Keratinocyte (primary cell): ENCODE results near the gene KCNS3. TPM values are rescaled to one million over a fixed set of nuclear protein-coding genes. Genes with fewer than 3 reads are reported as not detected.

Experiments used
- DNase-seq: peaks from one replicate; pipeline ENCODE4 v3.0.0-alpha.2; 2011; ENCODE audit warnings: low read depth, missing footprints, low spot score
- FAIRE-seq: peaks from 2 replicates; lab custom pipeline; 2011; peaks lifted over from hg19 to GRCh38; lab: Jason Lieb, UNC
- H2AFZ ChIP-seq: 2 replicates; pipeline ENCODE4 v1.6.0; 2012; ENCODE audit warnings: low read length, control low read depth, inconsistent platforms; ENCODE audit not compliant: control insufficient read depth
- H3K27ac ChIP-seq: 2 replicates; pipeline ENCODE4 v1.5.1; 2011; ENCODE audit warnings: low read length; ENCODE audit not compliant: control insufficient read depth, insufficient read depth
- H3K27me3 ChIP-seq: 3 replicates; pipeline ENCODE4 v1.6.0; 2011; ENCODE audit warnings: low read length; ENCODE audit not compliant: control insufficient read depth, insufficient read depth; ENCODE audit errors: extremely low read depth
- H3K36me3 ChIP-seq, 2 experiments: 2 replicates in 1 of 2; 3 replicates in 1 of 2; pipeline ENCODE4 v1.5.1; 2011; ENCODE audit warnings: low read length in 2 of 2, mild to moderate bottlenecking in 1 of 2; ENCODE audit not compliant: control insufficient read depth in 2 of 2, insufficient read depth in 2 of 2; ENCODE audit errors: extremely low read depth in 1 of 2
- H3K4me1 ChIP-seq: 3 replicates; pipeline ENCODE4 v1.5.1; 2011; ENCODE audit warnings: low read length; ENCODE audit not compliant: control insufficient read depth, insufficient read depth; ENCODE audit errors: extremely low read depth
- H3K4me2 ChIP-seq: 3 replicates; pipeline ENCODE4 v1.6.0; 2011; ENCODE audit warnings: low read depth, low read length; ENCODE audit not compliant: control insufficient read depth, insufficient read depth; ENCODE audit errors: extremely low read depth
- H3K4me3 ChIP-seq, 3 experiments: fragments of 200-600 bp in 1 of 3; sonication (generic) in 1 of 3; 2 replicates in 2 of 3; 3 replicates in 1 of 3; pipeline ENCODE4 v1.5.1; 2011 to 2016; ENCODE audit warnings: low read length in 3 of 3, mild to moderate bottlenecking in 3 of 3, control low read depth in 2 of 3, inconsistent platforms in 1 of 3, low read depth in 1 of 3, mixed read lengths in 1 of 3, mixed run types in 1 of 3, moderate library complexity in 1 of 3; ENCODE audit not compliant: control insufficient read depth in 2 of 3, insufficient read depth in 2 of 3; ENCODE audit errors: extremely low read depth in 1 of 3
- H3K79me2 ChIP-seq: 2 replicates; pipeline ENCODE4 v1.6.0; 2012; ENCODE audit warnings: low read length; ENCODE audit not compliant: control insufficient read depth, insufficient read depth
- H3K9ac ChIP-seq: 3 replicates; pipeline ENCODE4 v1.6.0; 2011; ENCODE audit warnings: low read length; ENCODE audit not compliant: control insufficient read depth, insufficient read depth; ENCODE audit errors: extremely low read depth
- H3K9me1 ChIP-seq: 3 replicates; pipeline ENCODE4 v1.6.0; 2011; ENCODE audit warnings: low read length; ENCODE audit not compliant: control insufficient read depth, insufficient read depth; ENCODE audit errors: extremely low read depth
- H3K9me3 ChIP-seq: 2 replicates; pipeline ENCODE4 v1.5.1; 2012; ENCODE audit warnings: low read depth, low read length; ENCODE audit not compliant: control insufficient read depth
- H4K20me1 ChIP-seq: 3 replicates; pipeline ENCODE4 v1.6.0; 2011; ENCODE audit warnings: low read length; ENCODE audit not compliant: control insufficient read depth, insufficient read depth; ENCODE audit errors: extremely low read depth
- CTCF ChIP-seq, 3 experiments: IDR thresholded peaks in 1 of 3; conservative IDR thresholded peaks in 1 of 3; optimal IDR thresholded peaks in 1 of 3; 2 replicates in 2 of 3; 3 replicates in 1 of 3; pipeline versions ENCODE3 to v1.5.1; 2011; ENCODE audit warnings: low read length in 3 of 3, mild to moderate bottlenecking in 3 of 3, moderate library complexity in 2 of 3, control low read depth in 1 of 3, inconsistent platforms in 1 of 3; ENCODE audit not compliant: insufficient read depth in 2 of 3; ENCODE audit errors: extremely low read depth in 1 of 3
- EZH2 ChIP-seq: IDR thresholded peaks from one replicate; pipeline ENCODE4 v1.6.1; 2012; ENCODE audit warnings: inconsistent platforms, mild to moderate bottlenecking, low read length, moderate library complexity
- dilution Hi-C: fragments of 300-500 bp; cut with MboI; formaldehyde crosslinking; loops from one replicate; pipeline ENCODE4 v1.7.0; 2020; ENCODE audit warnings: low sequenced_read_pairs; ENCODE audit not compliant: extremely low pct_ligation_motif_present
- polyA plus RNA-seq, 5 experiments: library from polyadenylated mRNA; depleted of rRNA in 3 of 5; stranded (reverse) in 3 of 5; stranded (forward) in 1 of 5; unstranded in 1 of 5; fragments of >200 nt; gene quantifications; 1 replicate in 1 of 5; 2 replicates in 3 of 5; 3 replicates in 1 of 5; pipeline versions ENCODE4 v1.2.1 to v1.2.3, GENCODE V29; 2011 to 2012; ENCODE audit warnings: missing spikeins in 2 of 5, low read depth in 1 of 5, low replicate concordance in 1 of 5

KCNS3 gene
- polyA plus RNA-seq, 1 donor (not counting 4 experiments of a cell fraction or from before 2014, with no cell fraction given), result 7.3 TPM

GRCh38 chr2:17894556-17894955 is 16.1 kb downstream of the KCNS3 start:
- Histone ChIP-seq H3K4me2 (no peak overlapping the region), H3K27me3 (no peaks in the 10 kb centered on the region), H3K9ac (no peak overlapping the region), H3K9me3 (no peaks in the 10 kb centered on the region), H3K4me1 (no peaks in the 10 kb centered on the region), H3K79me2 (no peaks in the 10 kb centered on the region), H3K4me3 (no peak overlapping the region), H3K27ac (no peak overlapping the region), H4K20me1 (no peaks in the 10 kb centered on the region), H2AFZ (no peak overlapping the region), H3K36me3 (no peaks in the 10 kb centered on the region), H3K9me1 (no peaks in the 10 kb centered on the region)
- no peak for TF ChIP-seq CTCF (optimal IDR thresholded peaks at IDR 0.05 in 1 of 3, IDR thresholded peaks at IDR 0.05 in 1 of 3, conservative IDR thresholded peaks at IDR 0.05 in 1 of 3; ENCODE audit: extremely low read depth in 1 of 3, insufficient read depth in 2 of 3, low read length in 3 of 3)
- no peak for TF ChIP-seq EZH2
- dilution Hi-C loops, result no loop called here
- FAIRE-seq (no peak), DNase-seq (no peak)

GRCh38 chr2:17899871-17900270 is 21.4 kb downstream of the KCNS3 start:
- TF ChIP-seq CTCF (optimal IDR thresholded peaks at IDR 0.05 in 1 of 3, IDR thresholded peaks at IDR 0.05 in 1 of 3, conservative IDR thresholded peaks at IDR 0.05 in 1 of 3; ENCODE audit: extremely low read depth in 1 of 3, insufficient read depth in 2 of 3, low read length in 3 of 3) (no peak), EZH2 (no peak)

More at GRCh38 chr2:17899871-17900270, 21.4 kb downstream of the KCNS3 start:
- H3K79me2 ChIP-seq, result no peaks in the 10 kb centered on the region
- no peak overlapping the region for H3K4me2 ChIP-seq
- no peaks in the 10 kb centered on the region for H3K27me3 ChIP-seq
- H3K9me1 ChIP-seq, result no peaks in the 10 kb centered on the region
- dilution Hi-C loops, result no loop called here
- DNase-seq, result no peak
- no peak for FAIRE-seq
- no peak overlapping the region for H3K9ac ChIP-seq
- peak overlapping the region; percentile 38 for H2AFZ ChIP-seq
- no peak overlapping the region for H3K4me3 ChIP-seq
- peaks cover 16% of the 10 kb centered on the region for H3K4me1 ChIP-seq
- H3K27ac ChIP-seq, result no peak overlapping the region
- H4K20me1 ChIP-seq, result no peaks in the 10 kb centered on the region
- H3K9me3 ChIP-seq, result no peaks in the 10 kb centered on the region
- no peaks in the 10 kb centered on the region for H3K36me3 ChIP-seq
